ENCODE measurements around the gene YWHAQ.
A peak's percentile ranks its signal among the peaks of the same experiment; 100 is the strongest.

The YWHAQ gene

GRCh38 chr2:9637330-9637729 is 6.5 kb upstream of the YWHAQ start:
- Histone ChIP-seq H3K27ac (no peak overlapping the region), H3K4me3 (ENCODE audit: low read depth, low read length) (no peak overlapping the region), H3K36me3 (no peaks in the 10 kb centered on the region), H3K9me3 (ENCODE audit: severe bottlenecking) (no peaks in the 10 kb centered on the region), H3K27me3 (ENCODE audit: insufficient read depth, low read depth, severe bottlenecking) (no peaks in the 10 kb centered on the region)
- DNase-seq, result no peak
- no peak for TF ChIP-seq CTCF (IDR thresholded peaks at IDR 0.05; ENCODE audit: low read depth, low read length)

GRCh38 chr2:9634133-9634532 is 3.3 kb upstream of the YWHAQ start:
- Histone ChIP-seq H3K9me3 (ENCODE audit: severe bottlenecking) (no peaks in the 10 kb centered on the region), H3K36me3 (peaks cover 13% of the 10 kb centered on the region), H3K4me3 (ENCODE audit: low read depth, low read length) (no peak overlapping the region), H3K27ac (no peak overlapping the region), H3K27me3 (ENCODE audit: insufficient read depth, low read depth, severe bottlenecking) (no peaks in the 10 kb centered on the region)
- TF ChIP-seq CTCF (IDR thresholded peaks at IDR 0.05; ENCODE audit: low read depth, low read length), result no peak
- DNase-seq, result no peak

GRCh38 chr2:9631878-9632700 is 1.3 kb upstream of the YWHAQ start:
- DNase-seq, result peak; percentile 63
- Histone ChIP-seq H3K4me3 (ENCODE audit: low read depth, low read length) (peak overlapping the region; percentile 87), H3K9me3 (ENCODE audit: severe bottlenecking) (no peaks in the 10 kb centered on the region), H3K27ac (peak overlapping the region; percentile 21), H3K27me3 (ENCODE audit: insufficient read depth, low read depth, severe bottlenecking) (no peaks in the 10 kb centered on the region), H3K36me3 (peaks cover 32% of the 10 kb centered on the region)
- no peak for TF ChIP-seq CTCF (IDR thresholded peaks at IDR 0.05; ENCODE audit: low read depth, low read length)

- TF ChIP-seq CTCF (IDR thresholded peaks at IDR 0.05; ENCODE audit: low read depth, low read length), result no peak
- no peaks in the 10 kb centered on the region for H3K9me3 ChIP-seq (ENCODE audit: severe bottlenecking)
- no peak for DNase-seq
- H3K36me3 ChIP-seq, result peaks cover 38% of the 10 kb centered on the region
- H3K27me3 ChIP-seq (ENCODE audit: insufficient read depth, low read depth, severe bottlenecking), result no peaks in the 10 kb centered on the region
- peak overlapping the region; percentile 87 for H3K4me3 ChIP-seq (ENCODE audit: low read depth, low read length)
- peak overlapping the region; percentile 64 for H3K27ac ChIP-seq
Observed at GRCh38 chr2:9631553-9631819, 689 bp upstream of the YWHAQ start.

GRCh38 chr2:9630117-9630735 is 571 bp downstream of the YWHAQ start:
- Histone ChIP-seq H3K27ac (peak overlapping the region; percentile 96), H3K36me3 (peaks cover 50% of the 10 kb centered on the region), H3K27me3 (ENCODE audit: insufficient read depth, low read depth, severe bottlenecking) (no peaks in the 10 kb centered on the region), H3K4me3 (ENCODE audit: low read depth, low read length) (peak overlapping the region; percentile 87), H3K9me3 (ENCODE audit: severe bottlenecking) (no peaks in the 10 kb centered on the region)
- no peak for TF ChIP-seq CTCF (IDR thresholded peaks at IDR 0.05; ENCODE audit: low read depth, low read length)
- peak; percentile 88 for DNase-seq

All from WERI-Rb-1 (cell line).